Endothelial cell of umbilical vein (primary cell): ENCODE data around the gene CARMIL3. TPM values are rescaled to one million over a fixed set of nuclear protein-coding genes. Genes with fewer than 3 reads are reported as not detected.

Source experiments
- BruUV-seq: library from RNA; stranded (reverse); fragments of 400-500 nt; replicated peaks from 2 replicates; lab custom pipeline; 2021; lab: Mats Ljungman, UMichigan
- CTCF ChIA-PET: fragments of 300-600, 350-600 bp; sonication (Branson Sonifier 250); formaldehyde crosslinking; loops from one replicate; lab custom pipeline; 2021; ENCODE audit warnings: antibody characterized with exemption, inconsistent platforms; lab: Charles Lee
- POLR2A ChIA-PET: fragments of 300-600, 350-600 bp; sonication (Branson Sonifier 250); formaldehyde crosslinking; loops from one replicate; lab custom pipeline; 2021; ENCODE audit warnings: antibody characterized with exemption, inconsistent platforms; lab: Charles Lee
- DNase-seq: peaks from one replicate; pipeline ENCODE4 v3.0.0-alpha.2; 2011; ENCODE audit warnings: low read depth, low spot score
- FAIRE-seq: peaks from 2 replicates; lab custom pipeline; 2011; peaks lifted over from hg19 to GRCh38; lab: Jason Lieb, UNC
- H2AFZ ChIP-seq: 2 replicates; pipeline ENCODE4 v1.6.0; 2012; ENCODE audit warnings: low read depth, low read length, control low read depth, inconsistent platforms
- H3K27ac ChIP-seq: 2 replicates; pipeline ENCODE4 v1.5.1; 2011; ENCODE audit warnings: low read depth, mild to moderate bottlenecking, control low read depth, low read length, moderate library complexity; ENCODE audit not compliant: insufficient read depth
- H3K27me3 ChIP-seq, 2 experiments: 2 replicates each; pipeline versions ENCODE4 v1.6.0 to v1.6.1; 2011; ENCODE audit warnings: low read length in 2 of 2, mixed read lengths in 1 of 2; ENCODE audit not compliant: control insufficient read depth in 2 of 2, insufficient read depth in 2 of 2
- H3K36me3 ChIP-seq, 2 experiments: 2 replicates in 1 of 2; 3 replicates in 1 of 2; pipeline ENCODE4 v1.5.1; 2011; ENCODE audit warnings: low read length in 2 of 2, mild to moderate bottlenecking in 1 of 2, moderate library complexity in 1 of 2; ENCODE audit not compliant: control insufficient read depth in 2 of 2, insufficient read depth in 2 of 2; ENCODE audit errors: extremely low read depth in 1 of 2
- H3K4me1 ChIP-seq: 3 replicates; pipeline ENCODE4 v1.5.1; 2011; ENCODE audit warnings: mild to moderate bottlenecking, low read length; ENCODE audit not compliant: control insufficient read depth, insufficient read depth; ENCODE audit errors: extremely low read depth
- H3K4me2 ChIP-seq: 2 replicates; pipeline ENCODE4 v1.6.1; 2011; ENCODE audit warnings: low read length, control low read depth, mixed read lengths; ENCODE audit not compliant: insufficient read depth
- H3K4me3 ChIP-seq, 3 experiments: fragments of 200-600 bp in 1 of 3; sonication (generic), shearing (Covaris generic) in 1 of 3; replicated peaks in 1 of 3; 2 replicates each; pipeline ENCODE4 v1.5.1; 2011 to 2016; ENCODE audit warnings: control low read depth in 3 of 3, low read length in 3 of 3, mild to moderate bottlenecking in 2 of 3, inconsistent platforms in 1 of 3, low read depth in 1 of 3, moderate library complexity in 1 of 3; ENCODE audit not compliant: insufficient read depth in 1 of 3
- H3K79me2 ChIP-seq: 2 replicates; pipeline ENCODE4 v1.6.0; 2012; ENCODE audit warnings: low read length, inconsistent platforms; ENCODE audit not compliant: control insufficient read depth, insufficient read depth
- H3K9ac ChIP-seq: replicated peaks from 2 replicates; pipeline ENCODE3; 2011; ENCODE audit warnings: low read length, control low read depth; ENCODE audit not compliant: insufficient read depth; ENCODE audit errors: extremely low read depth
- H3K9me1 ChIP-seq: replicated peaks from 3 replicates; pipeline ENCODE4 v1.6.0; 2011; ENCODE audit warnings: mild to moderate bottlenecking, low read length; ENCODE audit not compliant: control insufficient read depth, insufficient read depth; ENCODE audit errors: extremely low read depth
- H3K9me3 ChIP-seq: replicated peaks from 2 replicates; pipeline ENCODE4 v1.5.1; 2012; ENCODE audit warnings: low read length, inconsistent platforms; ENCODE audit not compliant: control insufficient read depth, insufficient read depth
- H4K20me1 ChIP-seq: replicated peaks from 2 replicates; pipeline ENCODE3; 2011; ENCODE audit warnings: mild to moderate bottlenecking, low read length; ENCODE audit not compliant: control insufficient read depth, insufficient read depth; ENCODE audit errors: extremely low read depth
- EZH2 ChIP-seq: IDR thresholded peaks from 2 replicates; pipeline ENCODE4 v1.6.1; 2012; ENCODE audit warnings: borderline replicate concordance, low read depth, mild to moderate bottlenecking, moderate library complexity, low read length, inconsistent platforms; ENCODE audit not compliant: severe bottlenecking
- GATA2 ChIP-seq: IDR thresholded peaks from 2 replicates; pipeline ENCODE4 v1.7.0; 2011; ENCODE audit warnings: low read depth, mild to moderate bottlenecking, moderate library complexity, mixed read lengths, low read length; ENCODE audit not compliant: insufficient read length, insufficient read depth
- JUN ChIP-seq: IDR thresholded peaks from 2 replicates; pipeline ENCODE4 v1.6.1; 2011; ENCODE audit warnings: borderline replicate concordance, low read depth; ENCODE audit not compliant: insufficient read length, insufficient read depth
- MYC ChIP-seq: IDR thresholded peaks from one replicate; pipeline ENCODE4 v1.6.1; 2011; ENCODE audit warnings: mild to moderate bottlenecking, low read depth, low read length
- POLR2A ChIP-seq: IDR thresholded peaks from 2 replicates; pipeline ENCODE4 v1.6.1; 2012; ENCODE audit warnings: low read depth, mild to moderate bottlenecking, control low read depth, low read length
- POLR2AphosphoS5 ChIP-seq: IDR thresholded peaks from 2 replicates; pipeline ENCODE4 v1.6.1; 2012; ENCODE audit warnings: low read depth, mild to moderate bottlenecking, control low read depth, low read length, moderate library complexity; ENCODE audit not compliant: insufficient read depth
- dilution Hi-C: fragments of 300-500 bp; cut with MboI; formaldehyde crosslinking; loops from one replicate; pipeline ENCODE4 v1.15.0; 2019; ENCODE audit warnings: low sequenced_read_pairs; ENCODE audit not compliant: extremely low pct_ligation_motif_present
- intact Hi-C: fragments of 100-400 bp; cut with micrococcal nuclease; formaldehyde crosslinking; loops from one replicate; pipeline ENCODE4 v1.10.0; 2022
- polyA plus RNA-seq, 4 experiments: library from polyadenylated mRNA; depleted of rRNA in 3 of 4; stranded (reverse) in 3 of 4; unstranded in 1 of 4; fragments of >200 nt; gene quantifications; 2 replicates each; pipeline versions ENCODE4 v1.2.1 to v1.2.3, GENCODE V29; 2011 to 2012; ENCODE audit warnings: missing spikeins in 1 of 4
- total RNA-seq: library from RNA; stranded (reverse); gene quantifications from 2 replicates; pipeline ENCODE4 v1.2.3, GENCODE V29; 2021
- TF ChIP-seq, protein P1 (sequence below), 2 donors: IDR thresholded peaks; 1 replicate in 1 of 2; 2 replicates in 1 of 2; pipeline ENCODE4 v1.5.1; 2011; ENCODE audit warnings: low read length in 2 of 2, mild to moderate bottlenecking in 2 of 2, moderate library complexity in 2 of 2, control low read depth in 1 of 2, inconsistent platforms in 1 of 2, low read depth in 1 of 2; ENCODE audit not compliant: insufficient read depth in 1 of 2; ENCODE audit errors: extremely low read depth in 1 of 2

Gene CARMIL3
- total and polyA plus RNA-seq, 2 donors (not counting 3 experiments of a cell fraction or from before 2014, with no cell fraction given), result 0.03 TPM; not detected in 1

DNA sequence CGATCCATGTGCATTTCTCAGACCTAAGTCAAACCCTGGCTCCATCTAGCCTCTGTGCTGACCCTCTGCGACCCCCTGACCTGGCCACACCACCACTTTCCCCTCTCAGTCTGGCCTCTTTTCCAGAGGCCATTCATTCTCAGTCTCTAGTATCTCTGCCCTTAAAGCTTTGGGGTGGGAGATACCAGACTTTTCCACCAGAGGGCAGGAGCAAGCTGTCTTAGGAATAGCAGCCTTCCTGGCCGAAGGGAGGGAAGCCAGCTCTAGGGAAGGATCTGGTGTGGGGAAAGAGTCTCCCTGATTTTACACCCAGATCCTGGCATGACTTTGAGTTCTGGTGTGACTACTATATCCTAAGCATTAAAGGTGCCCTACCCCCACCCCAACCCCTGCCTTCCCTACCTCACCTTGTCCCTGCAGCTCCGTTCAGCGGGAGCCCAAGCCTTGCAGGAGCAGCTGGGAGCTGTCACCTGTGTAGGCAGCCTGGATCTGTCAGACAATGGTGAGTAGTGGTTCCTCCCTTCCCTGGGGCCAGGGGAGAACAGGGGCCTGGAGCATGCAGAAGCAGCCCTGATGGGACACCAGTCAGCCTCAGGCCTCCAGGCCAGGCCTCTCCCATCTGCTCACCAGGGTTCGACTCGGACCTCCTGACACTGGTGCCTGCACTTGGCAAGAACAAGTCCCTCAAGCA is 6.6 kb downstream of the CARMIL3 start:
- ChIA-PET CTCF (interaction anchor here (0.6 to 9.5 kb wide), 47 partner anchors 9 to 468 kb away, joined by 3 to 420 read pairs (median 5); partner anchors contain the start of genes CHMP4A, CIDEB, DCAF11 and DHRS1), POLR2A (interaction anchor here (1.7 to 2.0 kb wide), 2 partner anchors 32 to 50 kb away, joined by 7 to 8 read pairs; no protein-coding TSS in a partner anchor)
- Histone ChIP-seq H3K9me1 (no peaks in the 10 kb centered on the region), H3K9ac (no peak overlapping the region), H3K79me2 (no peaks in the 10 kb centered on the region), H2AFZ (no peak overlapping the region), H3K4me1 (no peaks in the 10 kb centered on the region), H3K9me3 (no peaks in the 10 kb centered on the region), H3K27ac (no peak overlapping the region), H4K20me1 (no peaks in the 10 kb centered on the region), H3K4me2 (no peak overlapping the region), H3K4me3 (no peak overlapping the region), H3K27me3 (no peaks in the 10 kb centered on the region), H3K36me3 (no peaks in the 10 kb centered on the region)
- TF ChIP-seq, protein P1, sequence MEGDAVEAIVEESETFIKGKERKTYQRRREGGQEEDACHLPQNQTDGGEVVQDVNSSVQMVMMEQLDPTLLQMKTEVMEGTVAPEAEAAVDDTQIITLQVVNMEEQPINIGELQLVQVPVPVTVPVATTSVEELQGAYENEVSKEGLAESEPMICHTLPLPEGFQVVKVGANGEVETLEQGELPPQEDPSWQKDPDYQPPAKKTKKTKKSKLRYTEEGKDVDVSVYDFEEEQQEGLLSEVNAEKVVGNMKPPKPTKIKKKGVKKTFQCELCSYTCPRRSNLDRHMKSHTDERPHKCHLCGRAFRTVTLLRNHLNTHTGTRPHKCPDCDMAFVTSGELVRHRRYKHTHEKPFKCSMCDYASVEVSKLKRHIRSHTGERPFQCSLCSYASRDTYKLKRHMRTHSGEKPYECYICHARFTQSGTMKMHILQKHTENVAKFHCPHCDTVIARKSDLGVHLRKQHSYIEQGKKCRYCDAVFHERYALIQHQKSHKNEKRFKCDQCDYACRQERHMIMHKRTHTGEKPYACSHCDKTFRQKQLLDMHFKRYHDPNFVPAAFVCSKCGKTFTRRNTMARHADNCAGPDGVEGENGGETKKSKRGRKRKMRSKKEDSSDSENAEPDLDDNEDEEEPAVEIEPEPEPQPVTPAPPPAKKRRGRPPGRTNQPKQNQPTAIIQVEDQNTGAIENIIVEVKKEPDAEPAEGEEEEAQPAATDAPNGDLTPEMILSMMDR (IDR thresholded peaks at IDR 0.05; ENCODE audit: extremely low read depth in 1 of 2, insufficient read depth in 1 of 2, low read depth in 1 of 2, low read length in 2 of 2), result peak; percentile 62 to 64
- TF ChIP-seq GATA2, result no peak
- peak; percentile 90 for FAIRE-seq
- intact Hi-C loops (loop anchor here (1.0 to 5.0 kb wide), 6 partner anchors 32 to 239 kb away; partner anchors contain the start of genes IRF9 and MDP1), dilution Hi-C loops (no loop called here)
- no TSS peak for BruUV-seq
- peak; percentile 44 for DNase-seq

GRCh38 chr14:24058951-24059475 is 7.2 kb downstream of the CARMIL3 start:
- Histone ChIP-seq H3K36me3 (no peaks in the 10 kb centered on the region), H3K4me2 (no peak overlapping the region), H2AFZ (no peak overlapping the region), H3K9me3 (no peaks in the 10 kb centered on the region), H3K27me3 (no peaks in the 10 kb centered on the region), H3K27ac (no peak overlapping the region), H3K9ac (no peak overlapping the region), H3K79me2 (no peaks in the 10 kb centered on the region), H3K9me1 (no peaks in the 10 kb centered on the region), H4K20me1 (no peaks in the 10 kb centered on the region), H3K4me1 (no peaks in the 10 kb centered on the region), H3K4me3 (no peak overlapping the region)
- TF ChIP-seq, protein P1 (IDR thresholded peaks at IDR 0.05; ENCODE audit: extremely low read depth in 1 of 2, insufficient read depth in 1 of 2, low read depth in 1 of 2, low read length in 2 of 2), result no peak
- no peak for TF ChIP-seq EZH2
- no peak for TF ChIP-seq GATA2
- no peak for TF ChIP-seq JUN
- TF ChIP-seq POLR2A, result no peak
- no peak for TF ChIP-seq POLR2AphosphoS5
- TF ChIP-seq MYC, result no peak
- no TSS peak for BruUV-seq
- no peak for DNase-seq
- POLR2A ChIA-PET, result interaction anchor here (2.0 kb wide), 1 partner anchor 31 kb away, joined by 8 read pairs; no protein-coding TSS in a partner anchor
- intact Hi-C loops, result loop anchor here (1.0 to 5.0 kb wide), 6 partner anchors 31 to 238 kb away; partner anchors contain the start of genes IRF9 and MDP1
- CTCF ChIA-PET, result interaction anchor here (0.6 to 9.5 kb wide), 44 partner anchors 9 to 468 kb away, joined by 3 to 420 read pairs (median 6); partner anchors contain the start of genes CHMP4A, CIDEB, DCAF11 and DHRS1
- dilution Hi-C loops, result no loop called here
- FAIRE-seq, result no peak
